ENCODE results near the gene ZNF606.

The ZNF606 gene

DNA sequence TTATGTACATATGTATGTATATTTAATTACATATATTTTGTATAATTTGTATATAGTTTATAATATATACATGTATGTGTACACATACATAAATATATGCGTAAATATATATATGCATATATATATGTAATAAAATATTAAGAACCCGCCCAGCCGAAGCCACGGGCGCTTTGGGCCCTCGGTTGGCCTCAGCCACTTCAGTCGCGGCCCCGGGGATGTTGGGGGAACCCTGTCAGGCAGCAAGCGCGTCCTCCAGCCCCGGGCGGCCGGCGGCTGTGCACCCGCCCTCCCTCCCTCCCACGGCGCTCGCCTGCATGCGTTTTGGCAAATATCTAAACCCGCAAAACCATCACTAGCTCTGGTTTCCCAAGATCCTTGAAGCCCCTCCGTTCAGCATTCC is 7.9 kb upstream of the ZNF606 start:
- no peak for DNase-seq (ENCODE audit: low read depth)

DNA sequence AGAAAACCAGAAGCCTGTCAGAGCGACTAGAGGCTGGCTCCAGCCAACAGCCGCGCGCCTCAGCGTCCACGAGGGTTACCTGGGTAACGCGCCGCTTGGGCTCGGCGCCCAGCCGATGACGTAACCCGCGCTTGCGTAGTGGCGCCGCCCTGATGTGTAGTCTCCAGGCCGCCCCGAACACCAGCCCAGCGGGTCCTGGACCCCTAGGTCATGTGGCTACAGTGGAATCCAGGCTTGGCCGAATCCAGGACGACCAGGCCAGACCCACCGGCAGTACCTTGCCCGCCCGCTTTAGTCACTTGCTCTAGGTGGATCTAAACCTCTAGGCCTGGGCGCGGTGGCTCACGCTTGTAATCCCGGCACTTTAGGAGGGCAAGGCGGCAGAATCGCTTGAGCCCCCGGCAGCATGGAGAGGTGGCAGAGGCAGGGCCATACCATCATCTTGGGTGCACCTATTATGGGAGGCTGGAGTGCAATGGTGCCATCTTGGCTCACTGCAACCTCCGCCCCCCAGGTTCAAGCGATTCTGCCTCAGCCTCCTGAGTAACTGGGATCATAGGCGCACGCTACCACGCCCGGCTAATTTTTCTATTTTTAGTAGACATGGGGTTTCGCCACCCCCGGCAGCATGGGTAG is 7.2 kb upstream of the ZNF606 start:
- peak; percentile 88 for DNase-seq (ENCODE audit: low read depth)

DNA sequence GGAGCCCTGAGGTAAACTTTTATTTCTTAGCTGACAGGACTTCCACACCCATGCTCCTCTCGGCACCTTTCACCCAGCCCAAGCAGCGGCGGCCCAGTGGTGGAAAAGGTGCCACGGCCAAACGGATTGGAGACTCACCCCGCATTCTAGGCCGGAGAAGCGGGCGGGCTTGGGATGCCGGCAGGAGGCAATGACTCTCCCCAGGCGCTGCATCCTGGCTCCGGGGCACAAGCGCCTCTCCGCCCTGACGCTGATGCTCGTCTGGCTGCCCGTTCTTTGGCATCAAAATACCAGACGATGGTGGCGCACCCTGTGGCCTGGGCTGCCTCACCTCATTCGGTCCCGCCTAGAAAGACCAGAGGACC is 6.7 kb upstream of the ZNF606 start:
- no peak for DNase-seq (ENCODE audit: low read depth)

DNA sequence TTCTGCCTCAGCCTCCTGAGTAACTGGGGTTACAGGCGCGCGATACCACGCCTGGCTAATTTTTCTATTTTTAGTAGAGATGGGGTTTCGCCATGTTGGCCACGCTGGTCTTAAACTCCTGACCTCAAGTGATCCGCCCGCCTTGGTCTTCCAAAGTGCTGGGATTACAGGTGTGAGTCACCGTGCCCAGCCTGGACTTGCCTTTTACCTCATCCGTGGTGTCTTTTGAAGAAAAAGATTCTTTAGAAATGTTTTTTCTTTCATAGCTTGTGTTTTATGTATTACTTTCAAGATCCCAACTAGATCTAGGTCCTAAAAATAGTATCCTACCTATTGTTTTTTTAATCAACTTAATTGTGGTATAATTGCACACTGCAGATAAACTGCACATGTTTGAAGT is 6.3 kb upstream of the ZNF606 start:
- DNase-seq (ENCODE audit: low read depth), result peak; percentile 23

DNA sequence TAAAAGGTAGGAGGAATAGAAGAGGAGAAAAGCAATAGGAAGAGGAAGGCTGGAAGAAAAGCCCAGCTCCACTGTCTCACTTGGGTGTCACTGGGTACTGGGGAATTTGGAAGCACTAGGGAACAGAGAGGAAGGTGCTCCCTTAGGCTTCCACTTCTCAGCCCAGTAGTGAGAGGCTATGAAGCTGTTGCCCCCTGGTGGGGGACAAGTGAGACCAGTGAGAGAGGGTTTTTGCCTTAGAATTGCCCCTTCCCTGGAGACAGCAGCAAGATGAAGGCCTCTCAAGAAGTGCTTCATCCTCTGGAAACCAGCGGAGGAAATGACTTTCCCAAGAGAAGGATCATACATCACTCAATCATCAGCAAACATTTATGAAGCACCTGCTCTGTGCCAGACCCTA is 4.7 kb upstream of the ZNF606 start:
- DNase-seq (ENCODE audit: low read depth), result no peak

DNA sequence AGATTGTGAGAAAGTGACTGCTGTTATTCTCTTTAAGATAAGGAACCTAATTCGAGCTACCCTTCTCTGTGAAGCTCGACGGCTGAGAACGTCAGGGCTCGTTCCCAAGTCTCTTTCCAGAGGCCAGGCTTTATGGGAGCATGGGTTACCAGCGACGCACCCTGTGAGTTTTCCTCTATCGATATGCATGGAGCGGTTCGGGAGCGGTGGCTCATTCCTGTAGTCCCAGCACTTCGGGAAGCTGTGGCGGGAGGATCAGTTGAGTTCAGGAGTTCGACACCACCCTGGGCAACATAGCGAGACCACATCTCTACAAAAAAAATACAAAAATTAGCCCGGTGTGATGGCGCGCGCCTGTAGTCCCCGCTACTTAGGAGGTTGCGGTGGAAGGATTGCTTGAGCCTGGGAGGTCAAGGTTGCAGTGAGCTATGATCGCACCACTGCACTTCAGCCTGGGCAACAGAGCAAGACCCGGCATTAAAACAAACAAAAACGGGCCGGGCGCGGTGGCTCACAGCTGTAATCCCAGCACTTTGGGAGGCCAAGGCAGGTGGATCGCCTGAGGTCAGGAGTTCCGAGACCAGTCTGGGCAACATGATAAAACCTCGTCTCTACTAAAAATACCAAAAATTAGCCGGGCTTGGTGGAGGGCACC is 681 bp upstream of the ZNF606 start:
- peak; percentile 41 for DNase-seq (ENCODE audit: low read depth)

DNA sequence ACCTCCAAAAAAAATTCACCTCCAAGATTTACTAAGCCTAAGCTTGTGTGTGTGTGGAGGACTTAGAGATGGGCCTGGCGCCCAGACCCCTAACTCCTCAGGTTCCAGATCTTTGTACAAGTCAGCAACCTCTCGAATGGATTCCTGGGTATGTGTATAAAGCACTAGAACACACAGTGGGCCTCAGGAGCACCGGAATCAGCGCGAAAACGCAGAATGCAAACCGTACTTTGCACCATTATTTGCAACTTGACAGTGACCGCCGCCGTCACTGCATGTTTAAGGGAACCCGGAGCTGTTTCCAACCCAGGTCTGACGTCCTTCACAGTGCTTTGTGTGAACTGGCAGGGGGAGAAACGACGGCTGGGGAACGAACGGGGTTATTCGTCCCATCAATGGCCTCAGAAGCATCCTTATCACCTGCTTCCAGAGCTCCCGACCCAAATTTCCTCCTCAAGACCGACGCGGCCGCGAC is 688 bp downstream of the ZNF606 start:
- DNase-seq (ENCODE audit: low read depth), result peak; percentile 27

DNA sequence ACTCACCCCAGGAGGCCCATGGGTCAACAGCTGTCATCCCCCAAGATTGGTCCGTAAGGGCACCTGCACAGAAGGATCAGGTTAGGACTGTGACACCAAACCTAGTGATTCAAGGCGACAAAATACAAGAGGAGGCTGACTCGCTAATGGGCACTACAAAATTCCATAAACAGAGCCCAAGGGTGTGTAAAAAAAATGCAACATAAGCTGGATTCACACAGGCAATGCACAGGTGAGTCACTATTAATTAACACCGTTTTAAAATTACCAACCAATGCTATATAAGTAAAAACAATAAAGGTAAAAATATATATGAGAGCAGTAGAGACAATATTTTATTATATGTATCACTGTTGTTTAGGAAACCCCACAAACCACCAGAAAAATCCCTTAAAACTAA is 1.9 kb downstream of the ZNF606 start:
- no peak for DNase-seq (ENCODE audit: low read depth)

DNA sequence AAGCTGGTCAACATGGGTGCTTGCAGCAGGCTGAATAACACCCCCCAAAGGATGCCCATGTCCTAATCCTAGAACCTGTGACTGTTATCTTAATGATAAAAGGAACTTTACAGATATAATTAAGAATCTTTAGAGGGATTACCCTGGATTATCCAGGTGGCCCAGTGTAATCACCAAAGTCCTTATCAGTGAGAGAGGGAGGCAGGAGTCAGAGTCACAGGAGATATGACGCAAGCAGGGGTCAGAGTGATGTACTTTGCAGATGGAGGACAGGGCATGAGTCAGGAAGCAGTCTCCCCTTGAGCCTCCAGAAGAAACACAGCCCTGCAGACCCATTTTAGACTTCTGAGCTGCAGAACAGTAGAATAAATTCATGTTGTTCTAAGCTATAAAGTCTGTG is 9.8 kb downstream of the ZNF606 start:
- DNase-seq (ENCODE audit: low read depth), result peak; percentile 28

DNA sequence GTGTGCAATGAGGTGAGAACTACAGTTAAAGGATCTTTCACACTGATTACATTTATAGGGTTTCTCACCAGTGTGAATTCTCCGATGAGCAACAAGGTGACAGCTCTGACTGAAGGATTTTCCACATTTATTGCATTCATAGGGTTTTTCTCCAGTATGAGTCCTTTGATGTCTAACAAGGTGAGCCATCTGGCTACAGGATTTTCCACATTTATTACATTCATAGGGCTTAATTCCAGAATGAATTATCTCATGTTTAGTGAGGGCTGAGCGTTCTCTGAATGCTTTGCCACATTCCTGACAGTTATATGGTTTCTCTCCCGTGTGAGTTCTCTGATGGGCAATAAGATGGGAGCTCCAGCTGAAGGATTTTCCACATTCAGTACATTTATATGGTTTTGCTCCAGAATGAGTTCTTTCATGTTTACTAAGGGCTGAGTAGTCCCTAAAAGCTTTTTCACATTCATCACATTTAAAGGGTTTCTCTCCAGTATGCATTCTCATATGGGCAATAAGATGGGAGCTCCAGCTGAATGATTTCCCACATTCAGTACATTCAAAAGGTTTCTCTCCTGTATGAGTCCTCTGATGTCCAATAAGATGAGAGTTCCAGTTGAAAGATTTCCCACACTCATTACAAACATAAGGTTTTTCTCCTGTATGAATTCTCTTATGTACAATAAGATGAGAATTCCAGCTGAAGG is 23.9 kb downstream of the ZNF606 start:
- peak; percentile 4 for DNase-seq (ENCODE audit: low read depth)

DNA sequence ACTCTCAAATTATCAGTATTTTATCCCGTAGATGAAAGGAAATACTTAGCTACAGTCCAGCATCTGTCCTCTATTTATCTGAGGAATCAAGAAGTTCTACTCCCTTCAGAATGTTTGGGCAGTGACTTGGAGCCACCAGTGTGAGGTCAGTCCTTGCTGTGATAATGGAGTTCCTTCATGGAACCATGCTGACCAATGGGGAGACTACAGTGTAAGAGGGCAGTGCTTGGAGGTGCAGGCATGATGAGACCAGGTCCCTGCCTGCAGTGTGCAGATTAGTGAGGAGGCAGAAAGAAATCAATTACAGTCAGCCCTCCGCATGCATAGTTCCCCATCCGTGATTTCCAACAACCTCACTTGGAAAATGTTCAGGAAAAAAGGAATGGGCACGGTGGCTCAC is 28.2 kb downstream of the ZNF606 start, which contains the start of gene C19orf18:
Gene C19orf18 (minus strand): TSS at position 101 of the 400 bp plus-strand sequence. CDS start 102 bp downstream, outside the sequence.
- no peak for DNase-seq (ENCODE audit: low read depth)

DNA sequence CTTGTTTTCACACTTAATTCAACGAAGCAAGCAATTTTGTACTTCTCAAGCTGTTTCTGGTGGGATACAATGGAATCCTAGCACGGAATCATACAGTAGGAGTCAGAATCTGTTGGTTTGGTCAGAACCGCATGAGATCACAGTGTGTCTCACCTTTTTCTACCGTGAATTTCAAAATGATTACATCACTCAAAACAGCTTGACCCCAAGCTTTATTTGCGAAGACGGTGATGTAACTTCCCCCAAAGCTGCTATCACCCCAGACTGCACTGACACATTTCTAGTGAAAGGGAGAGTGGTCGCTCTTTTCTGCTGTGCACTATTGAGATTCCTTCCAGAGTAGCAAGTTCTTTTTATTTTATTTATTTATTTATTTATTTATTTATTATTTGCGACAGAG is 37.9 kb downstream of the ZNF606 start:
- DNase-seq (ENCODE audit: low read depth), result no peak

DNA sequence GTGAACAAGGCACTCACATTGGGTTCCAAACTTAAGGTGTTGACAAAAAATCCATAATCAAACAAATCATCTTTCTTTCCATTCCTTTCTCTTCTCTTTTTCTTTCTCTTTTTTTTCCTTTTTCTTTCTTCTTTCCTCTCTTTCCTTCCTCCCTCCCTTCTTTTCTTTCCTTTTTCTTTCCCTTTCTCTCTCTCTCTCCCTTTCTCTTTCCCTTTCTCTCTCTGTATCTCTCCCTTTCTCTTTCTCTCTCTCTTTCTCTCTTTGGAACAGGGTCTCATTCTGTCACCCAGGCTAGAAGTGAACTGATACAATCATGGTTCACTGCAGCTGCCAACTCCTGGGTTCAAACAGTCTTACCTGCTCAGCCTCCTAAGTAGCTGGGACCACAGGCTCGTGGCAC is 40.8 kb downstream of the ZNF606 start:
- DNase-seq (ENCODE audit: low read depth), result no peak

DNA sequence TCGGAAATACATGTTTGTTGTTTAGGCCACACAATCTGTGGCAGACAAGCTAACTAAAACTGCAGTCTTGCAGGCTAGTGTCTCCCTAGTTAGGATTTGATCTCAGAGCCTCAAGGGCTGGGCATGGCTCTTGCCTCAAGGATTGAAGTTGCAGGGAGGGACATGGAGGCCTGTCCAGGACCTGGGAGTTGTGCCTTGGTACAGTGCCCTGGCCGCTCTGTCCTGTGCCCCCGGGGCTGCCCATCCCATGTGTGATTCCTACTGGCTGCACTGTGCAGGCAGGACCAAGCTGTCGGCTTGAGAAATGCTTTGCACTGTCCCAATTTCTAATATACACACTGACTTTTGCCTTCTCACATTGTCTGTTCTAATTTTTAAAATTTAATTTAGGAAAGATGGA is 47.6 kb downstream of the ZNF606 start:
- no peak for DNase-seq (ENCODE audit: low read depth)

DNA sequence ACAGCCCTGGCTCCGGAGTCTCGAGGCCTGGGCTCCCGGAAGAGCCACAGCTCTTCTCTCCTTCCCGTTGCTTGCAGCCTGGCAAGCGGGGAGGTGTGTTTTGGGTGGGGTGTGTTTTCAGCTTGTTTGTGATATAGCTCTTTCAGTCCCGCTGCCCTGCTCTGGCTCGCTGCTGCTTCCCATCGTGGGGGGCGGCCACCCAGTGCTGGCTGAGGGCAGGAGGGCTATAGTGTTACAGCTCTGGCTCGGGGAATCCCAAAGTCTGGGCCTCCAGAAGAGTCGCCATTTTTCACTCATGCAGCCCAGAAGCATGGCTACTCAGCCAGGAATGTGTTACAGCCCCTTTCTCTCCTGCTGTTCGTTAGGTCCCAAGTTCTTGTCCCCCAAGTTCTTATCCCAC is 52.9 kb downstream of the ZNF606 start:
- DNase-seq (ENCODE audit: low read depth), result no peak

DNA sequence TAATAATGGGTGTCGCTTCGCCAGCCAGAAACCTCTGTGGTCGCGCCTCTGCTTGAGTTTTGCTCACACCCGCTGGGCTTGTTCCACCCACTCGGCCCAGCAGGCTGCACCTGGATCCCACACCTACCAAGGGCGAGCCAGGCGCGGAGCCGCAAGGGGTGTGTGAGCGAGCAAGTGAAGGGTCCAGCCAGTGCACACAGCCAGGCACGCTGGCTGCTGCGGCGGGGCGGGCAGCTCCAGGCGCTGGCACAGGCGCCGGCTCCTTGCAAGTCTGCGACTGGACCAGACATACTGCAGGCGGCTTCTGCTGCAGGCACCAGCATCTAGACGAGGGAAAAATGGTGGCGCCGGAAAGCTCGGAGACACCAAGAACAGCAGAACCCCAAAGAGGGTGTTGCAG is 53.3 kb downstream of the ZNF606 start:
- no peak for DNase-seq (ENCODE audit: low read depth)

DNA sequence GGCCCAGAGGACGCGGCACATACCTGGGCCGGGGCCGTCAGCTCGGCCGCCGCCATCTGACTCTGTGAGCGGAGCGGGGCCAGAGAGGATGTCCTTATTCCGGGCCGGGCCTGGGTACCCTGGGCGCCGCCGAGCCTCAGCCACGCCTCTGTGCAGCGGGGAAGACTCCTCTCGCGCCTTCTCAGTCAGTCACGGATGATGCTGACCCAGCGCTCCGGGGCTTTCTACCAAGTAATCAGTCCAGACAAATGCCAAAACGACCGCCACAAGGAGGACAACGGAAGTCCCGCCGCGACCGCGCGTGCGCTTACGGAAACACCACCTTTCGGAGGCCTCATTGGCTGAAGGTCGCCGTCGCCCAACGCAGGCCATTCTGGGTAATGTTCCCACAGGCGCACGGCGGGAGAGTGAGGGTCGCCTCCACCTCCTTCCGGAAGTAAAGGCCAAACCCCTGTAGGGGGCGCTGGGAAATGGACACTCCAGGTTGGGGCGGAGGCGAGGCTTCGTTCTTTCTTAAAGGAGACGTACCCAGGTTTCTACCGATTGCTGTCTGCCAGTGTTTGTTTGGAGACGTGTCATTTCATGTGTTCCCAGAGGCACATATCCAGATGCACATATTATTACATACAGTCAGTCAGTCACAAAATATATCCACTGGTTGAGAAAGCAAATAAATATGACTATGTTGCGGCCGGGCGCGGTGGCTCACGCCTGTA is 55.0 kb downstream of the ZNF606 start, which contains the start of gene ZNF256:
Gene ZNF256 (minus strand): TSS at position 288 of the 716 bp plus-strand sequence. CDS start 232 bp downstream, at position 56.
- DNase-seq (ENCODE audit: low read depth), result peak; percentile 95

DNA sequence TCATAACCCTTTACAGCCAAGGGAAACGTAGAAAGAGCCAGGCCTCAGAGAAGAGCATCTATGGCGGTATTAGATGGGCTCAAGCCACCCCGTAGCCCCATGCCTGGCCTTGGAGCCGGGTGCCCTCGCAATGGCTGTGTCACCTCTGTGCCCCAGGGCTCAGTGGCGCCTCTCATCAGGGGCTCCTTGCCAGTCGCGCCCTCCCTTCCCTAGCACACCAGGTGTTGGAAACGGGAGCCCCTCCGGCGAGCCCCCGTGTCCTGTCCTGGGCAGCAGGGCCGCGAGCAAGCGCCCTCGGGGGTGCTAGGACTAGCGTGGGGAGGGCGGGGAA is 55.6 kb downstream of the ZNF606 start:
- peak; percentile 15 for DNase-seq (ENCODE audit: low read depth)

DNA sequence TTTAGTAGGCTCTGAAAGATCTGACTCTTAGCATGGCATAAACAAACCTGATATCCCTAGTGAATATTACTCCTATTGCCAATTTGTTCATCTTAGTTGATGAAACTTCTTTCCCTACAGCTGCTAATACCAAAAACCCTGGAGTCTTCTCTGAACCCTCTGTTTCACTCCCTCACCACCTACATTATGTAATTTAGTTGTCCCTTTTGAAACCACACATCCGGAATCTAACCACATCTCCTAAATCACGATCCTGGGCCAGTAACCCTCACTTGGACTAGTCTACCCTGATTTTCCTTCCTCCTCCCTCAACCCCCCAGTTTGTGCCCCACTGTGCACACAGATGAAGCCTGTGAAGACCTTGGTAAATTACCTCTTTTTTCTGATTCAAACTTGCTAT is 56.3 kb downstream of the ZNF606 start:
- DNase-seq (ENCODE audit: low read depth), result no peak

DNA sequence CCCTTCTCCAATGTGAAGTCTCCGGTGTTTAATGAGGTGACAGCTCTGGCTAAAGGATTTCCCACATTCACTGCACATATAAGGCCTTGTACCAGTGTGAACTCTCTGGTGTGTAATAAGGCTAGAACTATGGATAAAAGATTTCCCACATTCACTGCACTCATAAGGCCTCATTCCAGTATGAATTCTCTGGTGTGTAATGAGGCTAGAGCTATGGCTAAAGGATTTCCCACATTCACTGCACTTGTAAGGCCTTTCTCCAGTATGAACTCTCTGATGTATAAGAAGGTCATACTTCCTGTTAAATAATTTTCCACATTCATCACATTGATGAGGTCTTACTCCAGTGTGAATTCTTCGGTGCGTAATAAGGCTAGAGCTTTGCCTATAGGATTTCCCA is 61.0 kb downstream of the ZNF606 start:
- DNase-seq (ENCODE audit: low read depth), result no peak

DNA sequence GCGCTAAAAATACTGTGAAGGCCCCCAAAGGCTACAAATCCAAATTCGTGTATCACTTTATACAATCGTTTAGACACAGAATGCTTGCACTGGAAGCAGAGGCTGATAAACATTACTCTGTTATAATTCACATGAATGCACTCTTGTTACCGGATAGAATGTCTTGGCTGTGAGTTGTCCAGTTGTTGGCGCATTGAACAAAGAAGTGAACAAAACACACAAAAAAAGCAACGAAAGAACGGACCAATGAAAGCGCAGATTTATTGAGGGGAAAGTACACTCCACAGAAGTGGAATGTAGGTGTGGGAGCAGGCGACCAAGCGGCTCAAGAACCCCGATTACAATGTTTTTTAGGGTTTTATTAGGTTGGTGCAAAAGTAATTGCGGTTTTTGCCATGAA is 66.9 kb downstream of the ZNF606 start:
- DNase-seq (ENCODE audit: low read depth), result no peak

DNA sequence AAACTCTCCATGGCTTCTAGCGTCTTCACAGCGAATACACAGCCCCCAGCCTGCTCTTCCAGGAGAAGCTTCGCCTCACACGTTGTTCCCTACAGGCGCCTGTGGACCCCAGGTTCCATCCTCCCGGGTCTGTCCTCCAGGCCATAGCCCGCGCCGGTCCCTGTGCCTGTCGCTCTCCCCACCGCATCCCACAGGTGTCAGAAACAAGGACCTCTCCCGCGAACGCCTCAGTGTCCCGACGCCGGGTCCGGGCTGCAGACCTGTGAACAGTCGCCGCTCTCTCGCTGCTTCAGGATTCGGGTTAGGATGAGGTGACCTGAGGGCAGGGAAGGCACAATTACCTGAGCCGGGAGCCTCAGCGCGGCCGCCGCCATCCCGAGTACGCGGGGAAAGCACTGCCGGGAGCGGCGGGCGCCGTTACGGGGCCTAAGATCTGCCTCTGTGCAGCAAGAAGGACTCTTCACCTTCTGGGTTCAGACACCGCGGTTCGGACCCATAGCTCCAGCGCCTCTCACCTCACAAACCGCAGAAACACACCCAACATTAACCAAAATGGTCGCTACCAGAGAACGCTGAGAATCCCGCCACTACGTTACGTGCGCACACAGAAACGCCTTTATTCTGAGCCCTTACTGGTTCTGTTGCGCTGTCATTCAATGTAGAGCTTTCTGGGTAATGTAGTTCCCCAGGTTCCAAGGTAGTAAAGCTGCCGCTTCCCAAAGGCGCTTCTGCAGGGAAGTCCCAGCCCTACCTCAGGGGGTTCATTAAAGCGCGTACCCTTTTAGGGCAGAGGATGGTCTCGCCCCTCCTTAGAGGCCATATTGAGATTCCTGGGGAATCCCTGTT is 67.6 kb downstream of the ZNF606 start, which contains the start of gene ZNF418:
Gene ZNF418 (minus strand): TSS at position 583 of the 846 bp plus-strand sequence. CDS start 1,580 bp downstream, outside the sequence.
- DNase-seq (ENCODE audit: low read depth), result peak; percentile 88

Measured in iris pigment epithelial cell (primary cell).